ENCODE results near the gene TAGLN2. TPM values are rescaled to one million over a fixed set of nuclear protein-coding genes. Genes with fewer than 3 reads are reported as not detected.

Gene TAGLN2
- total RNA-seq, 4 donors from 2014 or later: 242 to 569 (median 258) TPM

GRCh38 chr1:159924025-159924790 lies 1.1 kb downstream of the TAGLN2 start:
- DNase-seq (ENCODE audit: low spot score): peak; percentile 82
- peak; percentile 66 for ATAC-seq (ENCODE audit: low FRiP score)

GRCh38 chr1:159923203-159924024 lies 1.9 kb downstream of the TAGLN2 start:
- ATAC-seq (ENCODE audit: low FRiP score) (peak; percentile 38), DNase-seq (ENCODE audit: low spot score) (peak; percentile 66)
- no peak for TF ChIP-seq CTCF (IDR thresholded peaks at IDR 0.05)

More at GRCh38 chr1:159924025-159924790, 1.1 kb downstream of the TAGLN2 start:
- TF ChIP-seq CTCF (IDR thresholded peaks at IDR 0.05): no peak

GRCh38 chr1:159922511-159923202 lies 2.6 kb downstream of the TAGLN2 start:
- TF ChIP-seq CTCF (IDR thresholded peaks at IDR 0.05): no peak
- ATAC-seq (ENCODE audit: low FRiP score) (no peak), DNase-seq (ENCODE audit: low spot score) (no peak)

- no peak for TF ChIP-seq CTCF (IDR thresholded peaks at IDR 0.05)
- DNase-seq (ENCODE audit: low spot score): no peak
- no peak for ATAC-seq (ENCODE audit: low FRiP score)
Observed at GRCh38 chr1:159921700-159922504, 3.4 kb downstream of the TAGLN2 start.

- DNase-seq (ENCODE audit: low spot score) (no peak), ATAC-seq (ENCODE audit: low FRiP score) (no peak)
- TF ChIP-seq CTCF (IDR thresholded peaks at IDR 0.05): no peak
Observed at GRCh38 chr1:159921251-159921650, 4.1 kb downstream of the TAGLN2 start.

- DNase-seq (ENCODE audit: low spot score): no peak
- no peak for TF ChIP-seq CTCF (IDR thresholded peaks at IDR 0.05)
- ATAC-seq (ENCODE audit: low FRiP score): no peak
Observed at GRCh38 chr1:159920651-159921050, 4.7 kb downstream of the TAGLN2 start.
